ENCODE measurements around the gene ABCD2.

DNA sequence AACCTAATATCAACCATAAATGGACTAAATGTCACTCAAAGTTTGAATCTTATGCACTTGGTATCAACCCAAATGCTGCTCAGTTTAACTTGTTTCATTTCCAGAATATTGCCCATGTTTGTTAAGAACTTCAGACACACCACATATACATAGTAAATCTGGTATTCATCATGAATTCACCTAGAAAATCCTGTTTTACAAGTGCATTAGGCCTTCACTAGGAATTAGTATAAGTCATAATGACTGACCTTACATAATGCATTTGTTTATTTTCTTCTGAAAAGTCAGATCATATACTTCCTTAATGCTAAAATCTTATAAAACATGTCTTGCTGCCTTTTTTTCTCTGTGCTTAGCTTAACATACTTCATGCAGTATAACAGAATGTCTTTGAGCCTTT, 66.1 kb downstream of the ABCD2 start:
- TF ChIP-seq, protein P1, sequence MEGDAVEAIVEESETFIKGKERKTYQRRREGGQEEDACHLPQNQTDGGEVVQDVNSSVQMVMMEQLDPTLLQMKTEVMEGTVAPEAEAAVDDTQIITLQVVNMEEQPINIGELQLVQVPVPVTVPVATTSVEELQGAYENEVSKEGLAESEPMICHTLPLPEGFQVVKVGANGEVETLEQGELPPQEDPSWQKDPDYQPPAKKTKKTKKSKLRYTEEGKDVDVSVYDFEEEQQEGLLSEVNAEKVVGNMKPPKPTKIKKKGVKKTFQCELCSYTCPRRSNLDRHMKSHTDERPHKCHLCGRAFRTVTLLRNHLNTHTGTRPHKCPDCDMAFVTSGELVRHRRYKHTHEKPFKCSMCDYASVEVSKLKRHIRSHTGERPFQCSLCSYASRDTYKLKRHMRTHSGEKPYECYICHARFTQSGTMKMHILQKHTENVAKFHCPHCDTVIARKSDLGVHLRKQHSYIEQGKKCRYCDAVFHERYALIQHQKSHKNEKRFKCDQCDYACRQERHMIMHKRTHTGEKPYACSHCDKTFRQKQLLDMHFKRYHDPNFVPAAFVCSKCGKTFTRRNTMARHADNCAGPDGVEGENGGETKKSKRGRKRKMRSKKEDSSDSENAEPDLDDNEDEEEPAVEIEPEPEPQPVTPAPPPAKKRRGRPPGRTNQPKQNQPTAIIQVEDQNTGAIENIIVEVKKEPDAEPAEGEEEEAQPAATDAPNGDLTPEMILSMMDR (conservative IDR thresholded peaks at IDR 0.05; ENCODE audit: low read depth, low read length) = no peak
- TF ChIP-seq EZH2 (IDR thresholded peaks at IDR 0.05; ENCODE audit: low read length, unreplicated experiment) (no peak), EZH2phosphoT487 (IDR thresholded peaks at IDR 0.05; ENCODE audit: borderline replicate concordance, low read length) (no peak)
